ENCODE results near the gene SOCS3.

Gene SOCS3

DNA sequence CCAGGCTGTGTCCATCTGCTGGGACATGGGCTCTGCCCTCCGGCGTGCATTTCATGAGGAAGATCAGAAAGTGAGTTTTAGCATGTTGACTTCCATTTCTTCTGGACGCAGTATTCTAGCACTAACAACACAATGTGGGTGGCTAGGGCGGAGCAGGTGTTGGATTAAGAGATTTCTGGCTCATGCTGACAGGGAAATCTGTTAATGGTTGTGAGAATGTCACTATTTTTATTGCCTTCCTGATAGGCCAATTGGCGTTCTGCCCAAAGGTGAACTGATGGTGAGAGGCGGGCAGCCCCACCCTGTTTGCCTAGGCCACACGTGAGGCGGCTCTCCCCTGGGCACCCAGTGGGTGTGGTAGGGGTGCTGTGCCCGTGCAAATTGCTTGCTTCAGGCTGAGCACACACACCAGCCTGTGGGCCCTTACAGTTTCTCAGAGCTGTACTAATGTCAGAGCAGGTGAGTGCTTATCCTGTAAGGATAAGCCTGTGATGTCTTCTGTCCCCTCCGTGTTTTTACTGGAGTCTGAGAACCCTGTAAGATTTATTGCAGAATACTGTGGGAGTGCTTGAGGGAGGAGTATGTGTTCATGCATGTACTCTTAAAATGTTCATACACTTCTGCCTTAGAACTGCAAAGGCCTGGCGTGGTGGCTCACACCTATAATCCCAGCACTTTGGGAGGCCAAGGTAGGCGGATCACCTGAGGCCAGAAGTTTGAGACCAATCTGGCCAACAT lies 49.5 kb upstream of the SOCS3 start (continued):
- TF ChIP-seq SCRT1 (tag by site-specific recombination; IDR thresholded peaks at IDR 0.05; ENCODE audit: borderline replicate concordance) (no peak), ZNF133 (tag by site-specific recombination; IDR thresholded peaks at IDR 0.05) (no peak), ZNF521 (tag by site-specific recombination; IDR thresholded peaks at IDR 0.05) (no peak), ZIC2 (tag by site-specific recombination; IDR thresholded peaks at IDR 0.05) (peak; percentile 92), KLF10 (tag by site-specific recombination; IDR thresholded peaks at IDR 0.05) (no peak), TCF7L2 (IDR thresholded peaks at IDR 0.05; ENCODE audit: borderline replicate concordance, low read depth, low read length) (no peak), ZNF624 (tag by site-specific recombination; IDR thresholded peaks at IDR 0.05) (no peak), KLF9 (tag by site-specific recombination; IDR thresholded peaks at IDR 0.05; ENCODE audit: low read depth) (no peak), SP2 (tag by site-specific recombination; IDR thresholded peaks at IDR 0.05) (0 out of 2 replicates have a peak, but pooled peaks have one; percentile 13), ZNF24 (tag by site-specific recombination; IDR thresholded peaks at IDR 0.05) (no peak), ZNF140 (tag by site-specific recombination; IDR thresholded peaks at IDR 0.05) (no peak), ZNF544 (tag by site-specific recombination; IDR thresholded peaks at IDR 0.05) (no peak), ZNF423 (tag by site-specific recombination; IDR thresholded peaks at IDR 0.05) (peak; percentile 88), ZNF837 (tag by site-specific recombination; IDR thresholded peaks at IDR 0.05) (no peak), ZNF768 (tag by site-specific recombination; IDR thresholded peaks at IDR 0.05) (no peak), MEIS1 (CRISPR knock-in tag; IDR thresholded peaks at IDR 0.05; ENCODE audit: borderline replicate concordance) (no peak), BCL11A (tag by site-specific recombination; IDR thresholded peaks at IDR 0.05; ENCODE audit: low read depth) (no peak), FEZF1 (tag by site-specific recombination; IDR thresholded peaks at IDR 0.05) (no peak), ZNF112 (tag by site-specific recombination; IDR thresholded peaks at IDR 0.05) (no peak), ZNF169 (tag by site-specific recombination; IDR thresholded peaks at IDR 0.05) (no peak), ZNF155 (tag by site-specific recombination; IDR thresholded peaks at IDR 0.05) (no peak), ZNF10 (tag by site-specific recombination; IDR thresholded peaks at IDR 0.05) (no peak), ZFP41 (tag by site-specific recombination; IDR thresholded peaks at IDR 0.05; ENCODE audit: borderline replicate concordance) (no peak), SP3 (tag by site-specific recombination; IDR thresholded peaks at IDR 0.05) (no peak)
- TF ChIP-seq, protein P1, sequence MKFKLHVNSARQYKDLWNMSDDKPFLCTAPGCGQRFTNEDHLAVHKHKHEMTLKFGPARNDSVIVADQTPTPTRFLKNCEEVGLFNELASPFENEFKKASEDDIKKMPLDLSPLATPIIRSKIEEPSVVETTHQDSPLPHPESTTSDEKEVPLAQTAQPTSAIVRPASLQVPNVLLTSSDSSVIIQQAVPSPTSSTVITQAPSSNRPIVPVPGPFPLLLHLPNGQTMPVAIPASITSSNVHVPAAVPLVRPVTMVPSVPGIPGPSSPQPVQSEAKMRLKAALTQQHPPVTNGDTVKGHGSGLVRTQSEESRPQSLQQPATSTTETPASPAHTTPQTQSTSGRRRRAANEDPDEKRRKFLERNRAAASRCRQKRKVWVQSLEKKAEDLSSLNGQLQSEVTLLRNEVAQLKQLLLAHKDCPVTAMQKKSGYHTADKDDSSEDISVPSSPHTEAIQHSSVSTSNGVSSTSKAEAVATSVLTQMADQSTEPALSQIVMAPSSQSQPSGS (tag by site-specific recombination; IDR thresholded peaks at IDR 0.05; ENCODE audit: low read depth), result no peak
- TF ChIP-seq, protein P2, sequence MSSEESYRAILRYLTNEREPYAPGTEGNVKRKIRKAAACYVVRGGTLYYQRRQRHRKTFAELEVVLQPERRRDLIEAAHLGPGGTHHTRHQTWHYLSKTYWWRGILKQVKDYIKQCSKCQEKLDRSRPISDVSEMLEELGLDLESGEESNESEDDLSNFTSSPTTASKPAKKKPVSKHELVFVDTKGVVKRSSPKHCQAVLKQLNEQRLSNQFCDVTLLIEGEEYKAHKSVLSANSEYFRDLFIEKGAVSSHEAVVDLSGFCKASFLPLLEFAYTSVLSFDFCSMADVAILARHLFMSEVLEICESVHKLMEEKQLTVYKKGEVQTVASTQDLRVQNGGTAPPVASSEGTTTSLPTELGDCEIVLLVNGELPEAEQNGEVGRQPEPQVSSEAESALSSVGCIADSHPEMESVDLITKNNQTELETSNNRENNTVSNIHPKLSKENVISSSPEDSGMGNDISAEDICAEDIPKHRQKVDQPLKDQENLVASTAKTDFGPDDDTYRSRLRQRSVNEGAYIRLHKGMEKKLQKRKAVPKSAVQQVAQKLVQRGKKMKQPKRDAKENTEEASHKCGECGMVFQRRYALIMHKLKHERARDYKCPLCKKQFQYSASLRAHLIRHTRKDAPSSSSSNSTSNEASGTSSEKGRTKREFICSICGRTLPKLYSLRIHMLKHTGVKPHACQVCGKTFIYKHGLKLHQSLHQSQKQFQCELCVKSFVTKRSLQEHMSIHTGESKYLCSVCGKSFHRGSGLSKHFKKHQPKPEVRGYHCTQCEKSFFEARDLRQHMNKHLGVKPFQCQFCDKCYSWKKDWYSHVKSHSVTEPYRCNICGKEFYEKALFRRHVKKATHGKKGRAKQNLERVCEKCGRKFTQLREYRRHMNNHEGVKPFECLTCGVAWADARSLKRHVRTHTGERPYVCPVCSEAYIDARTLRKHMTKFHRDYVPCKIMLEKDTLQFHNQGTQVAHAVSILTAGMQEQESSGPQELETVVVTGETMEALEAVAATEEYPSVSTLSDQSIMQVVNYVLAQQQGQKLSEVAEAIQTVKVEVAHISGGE (tag by site-specific recombination; conservative IDR thresholded peaks at IDR 0.05; ENCODE audit: low read depth), result no peak
- TF ChIP-seq, protein P3, sequence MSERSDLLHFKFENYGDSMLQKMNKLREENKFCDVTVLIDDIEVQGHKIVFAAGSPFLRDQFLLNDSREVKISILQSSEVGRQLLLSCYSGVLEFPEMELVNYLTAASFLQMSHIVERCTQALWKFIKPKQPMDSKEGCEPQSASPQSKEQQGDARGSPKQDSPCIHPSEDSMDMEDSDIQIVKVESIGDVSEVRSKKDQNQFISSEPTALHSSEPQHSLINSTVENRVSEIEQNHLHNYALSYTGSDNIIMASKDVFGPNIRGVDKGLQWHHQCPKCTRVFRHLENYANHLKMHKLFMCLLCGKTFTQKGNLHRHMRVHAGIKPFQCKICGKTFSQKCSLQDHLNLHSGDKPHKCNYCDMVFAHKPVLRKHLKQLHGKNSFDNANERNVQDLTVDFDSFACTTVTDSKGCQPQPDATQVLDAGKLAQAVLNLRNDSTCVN (tag by site-specific recombination; optimal IDR thresholded peaks at IDR 0.05), result peak; percentile 11
- TF ChIP-seq, protein P4, sequence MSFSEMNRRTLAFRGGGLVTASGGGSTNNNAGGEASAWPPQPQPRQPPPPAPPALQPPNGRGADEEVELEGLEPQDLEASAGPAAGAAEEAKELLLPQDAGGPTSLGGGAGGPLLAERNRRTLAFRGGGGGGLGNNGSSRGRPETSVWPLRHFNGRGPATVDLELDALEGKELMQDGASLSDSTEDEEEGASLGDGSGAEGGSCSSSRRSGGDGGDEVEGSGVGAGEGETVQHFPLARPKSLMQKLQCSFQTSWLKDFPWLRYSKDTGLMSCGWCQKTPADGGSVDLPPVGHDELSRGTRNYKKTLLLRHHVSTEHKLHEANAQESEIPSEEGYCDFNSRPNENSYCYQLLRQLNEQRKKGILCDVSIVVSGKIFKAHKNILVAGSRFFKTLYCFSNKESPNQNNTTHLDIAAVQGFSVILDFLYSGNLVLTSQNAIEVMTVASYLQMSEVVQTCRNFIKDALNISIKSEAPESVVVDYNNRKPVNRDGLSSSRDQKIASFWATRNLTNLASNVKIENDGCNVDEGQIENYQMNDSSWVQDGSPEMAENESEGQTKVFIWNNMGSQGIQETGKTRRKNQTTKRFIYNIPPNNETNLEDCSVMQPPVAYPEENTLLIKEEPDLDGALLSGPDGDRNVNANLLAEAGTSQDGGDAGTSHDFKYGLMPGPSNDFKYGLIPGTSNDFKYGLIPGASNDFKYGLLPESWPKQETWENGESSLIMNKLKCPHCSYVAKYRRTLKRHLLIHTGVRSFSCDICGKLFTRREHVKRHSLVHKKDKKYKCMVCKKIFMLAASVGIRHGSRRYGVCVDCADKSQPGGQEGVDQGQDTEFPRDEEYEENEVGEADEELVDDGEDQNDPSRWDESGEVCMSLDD (tag by site-specific recombination; IDR thresholded peaks at IDR 0.05), result no peak
- TF ChIP-seq, protein P5, sequence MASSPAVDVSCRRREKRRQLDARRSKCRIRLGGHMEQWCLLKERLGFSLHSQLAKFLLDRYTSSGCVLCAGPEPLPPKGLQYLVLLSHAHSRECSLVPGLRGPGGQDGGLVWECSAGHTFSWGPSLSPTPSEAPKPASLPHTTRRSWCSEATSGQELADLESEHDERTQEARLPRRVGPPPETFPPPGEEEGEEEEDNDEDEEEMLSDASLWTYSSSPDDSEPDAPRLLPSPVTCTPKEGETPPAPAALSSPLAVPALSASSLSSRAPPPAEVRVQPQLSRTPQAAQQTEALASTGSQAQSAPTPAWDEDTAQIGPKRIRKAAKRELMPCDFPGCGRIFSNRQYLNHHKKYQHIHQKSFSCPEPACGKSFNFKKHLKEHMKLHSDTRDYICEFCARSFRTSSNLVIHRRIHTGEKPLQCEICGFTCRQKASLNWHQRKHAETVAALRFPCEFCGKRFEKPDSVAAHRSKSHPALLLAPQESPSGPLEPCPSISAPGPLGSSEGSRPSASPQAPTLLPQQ (tag by site-specific recombination; IDR thresholded peaks at IDR 0.05), result no peak
